Measurements from ENCODE around the gene CASD1.

GRCh38 chr7:94514140-94514889 lies 4.7 kb downstream of the CASD1 start:
- TF ChIP-seq CTCF (IDR thresholded peaks at IDR 0.05; ENCODE audit: low read depth, low read length, poor library complexity, severe bottlenecking) (no peak), EZH2phosphoT487 (IDR thresholded peaks at IDR 0.05; ENCODE audit: borderline replicate concordance, low read length) (no peak)
